Progenitor cell of endocrine pancreas (in vitro differentiated cells): ENCODE measurements around the gene DNAH7. TPM values are rescaled to one million over a fixed set of nuclear protein-coding genes. Genes with fewer than 3 reads are reported as not detected.

ENCODE experiments used
- DNase-seq: peaks from one replicate; pipeline ENCODE4 v3.0.0; 2021; ENCODE audit warnings: low spot score; ENCODE audit not compliant: unreplicated experiment
- H3K27ac Mint-ChIP-seq: 2 replicates; pipeline ENCODE4 v1.8.0; 2021; ENCODE audit warnings: mild to moderate bottlenecking, moderate library complexity, mixed read lengths
- H3K27me3 Mint-ChIP-seq: 2 replicates; pipeline ENCODE4 v1.8.0; 2021; ENCODE audit warnings: mixed read lengths
- H3K36me3 Mint-ChIP-seq: 2 replicates; pipeline ENCODE4 v1.8.0; 2022; ENCODE audit warnings: mixed read lengths; ENCODE audit not compliant: insufficient read depth
- H3K4me1 Mint-ChIP-seq: 2 replicates; pipeline ENCODE4 v1.8.0; 2021; ENCODE audit warnings: low read depth, mixed read lengths
- H3K4me3 Mint-ChIP-seq: 2 replicates; pipeline ENCODE4 v1.8.0; 2021; ENCODE audit warnings: low read depth, mild to moderate bottlenecking, moderate library complexity, mixed read lengths
- H3K9me3 Mint-ChIP-seq: 2 replicates; pipeline ENCODE4 v1.8.0; 2021; ENCODE audit warnings: low read depth, mixed read lengths
- total RNA-seq: library from RNA; stranded (reverse); gene quantifications from 2 replicates; pipeline ENCODE4 v1.2.1, GENCODE V29; 2021
- TF ChIP-seq, protein P1 (sequence below): fragments of 200-600 bp; sonication (generic); IDR thresholded peaks from one replicate; pipeline ENCODE4 v1.5.0; 2021; ENCODE audit warnings: antibody characterized with exemption, mild to moderate bottlenecking; ENCODE audit not compliant: unreplicated experiment

The DNAH7 gene
- total RNA-seq, 1 donor from 2014 or later: 5.9 TPM

DNA sequence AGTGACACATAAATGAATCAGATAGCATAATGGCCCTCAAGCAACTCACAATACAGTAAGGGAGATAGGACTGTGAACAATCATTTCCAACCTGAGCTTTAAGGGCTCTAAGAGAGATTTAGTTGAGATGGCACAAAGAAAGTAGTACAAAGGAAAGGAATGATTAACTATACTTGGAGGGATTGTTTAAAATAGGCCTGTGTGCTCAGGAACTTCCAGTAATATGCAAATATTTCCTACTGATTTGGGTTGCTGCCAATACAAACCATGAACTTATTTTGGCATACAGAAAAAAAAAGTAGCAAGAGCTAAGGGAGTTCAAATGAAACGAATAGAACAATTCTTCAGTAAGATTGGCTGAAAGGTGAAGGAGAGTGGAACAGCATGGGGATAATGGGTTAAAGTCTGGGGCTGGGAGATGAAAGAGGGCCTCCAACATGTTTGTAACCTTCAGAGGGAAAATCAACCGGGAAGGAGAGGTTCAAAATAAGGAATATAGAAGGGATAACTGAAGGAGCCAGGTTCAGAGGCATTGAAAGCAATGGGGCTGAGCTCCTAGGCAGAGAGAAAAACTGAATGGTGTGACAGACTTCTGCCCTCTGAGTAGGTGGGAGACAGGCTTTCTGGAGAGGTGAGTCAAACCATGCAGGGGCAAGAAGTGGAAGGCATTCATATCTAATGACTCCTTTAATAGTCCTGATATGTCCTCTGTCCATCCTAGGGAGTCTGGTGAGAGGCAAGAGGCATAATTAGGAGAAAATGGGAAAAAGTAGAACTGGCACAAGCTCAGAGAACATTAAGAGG, 83.5 kb downstream of the DNAH7 start:
- no peak overlapping the region for H3K27ac Mint-ChIP-seq
- peaks cover 2% of the 10 kb centered on the region for H3K36me3 Mint-ChIP-seq
- no peaks in the 10 kb centered on the region for H3K27me3 Mint-ChIP-seq
- no peak for DNase-seq
- H3K4me3 Mint-ChIP-seq: no peak overlapping the region
- H3K4me1 Mint-ChIP-seq: no peaks in the 10 kb centered on the region
- peaks cover 3% of the 10 kb centered on the region for H3K9me3 Mint-ChIP-seq
- TF ChIP-seq, protein P1, sequence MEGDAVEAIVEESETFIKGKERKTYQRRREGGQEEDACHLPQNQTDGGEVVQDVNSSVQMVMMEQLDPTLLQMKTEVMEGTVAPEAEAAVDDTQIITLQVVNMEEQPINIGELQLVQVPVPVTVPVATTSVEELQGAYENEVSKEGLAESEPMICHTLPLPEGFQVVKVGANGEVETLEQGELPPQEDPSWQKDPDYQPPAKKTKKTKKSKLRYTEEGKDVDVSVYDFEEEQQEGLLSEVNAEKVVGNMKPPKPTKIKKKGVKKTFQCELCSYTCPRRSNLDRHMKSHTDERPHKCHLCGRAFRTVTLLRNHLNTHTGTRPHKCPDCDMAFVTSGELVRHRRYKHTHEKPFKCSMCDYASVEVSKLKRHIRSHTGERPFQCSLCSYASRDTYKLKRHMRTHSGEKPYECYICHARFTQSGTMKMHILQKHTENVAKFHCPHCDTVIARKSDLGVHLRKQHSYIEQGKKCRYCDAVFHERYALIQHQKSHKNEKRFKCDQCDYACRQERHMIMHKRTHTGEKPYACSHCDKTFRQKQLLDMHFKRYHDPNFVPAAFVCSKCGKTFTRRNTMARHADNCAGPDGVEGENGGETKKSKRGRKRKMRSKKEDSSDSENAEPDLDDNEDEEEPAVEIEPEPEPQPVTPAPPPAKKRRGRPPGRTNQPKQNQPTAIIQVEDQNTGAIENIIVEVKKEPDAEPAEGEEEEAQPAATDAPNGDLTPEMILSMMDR: no peak

DNA sequence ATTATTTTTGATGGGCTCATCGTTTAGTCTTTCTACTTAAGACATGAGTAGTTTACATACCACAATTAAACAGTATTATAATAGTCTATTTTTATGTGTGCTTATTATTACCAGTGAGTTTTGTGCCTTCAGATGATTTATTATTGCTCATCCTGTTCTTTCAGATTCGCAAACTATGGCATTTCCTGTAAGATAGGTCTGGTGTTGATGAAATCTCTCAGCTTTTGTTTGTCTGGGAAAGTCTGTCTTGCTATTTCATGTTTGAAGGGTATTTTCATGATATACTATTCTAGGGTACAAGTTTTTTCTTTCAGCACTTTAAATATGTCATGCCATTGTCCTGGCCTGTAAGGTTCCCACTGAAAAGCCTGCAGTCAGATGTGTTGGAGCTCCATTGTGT, 101.3 kb downstream of the DNAH7 start:
- Mint-ChIP-seq H3K27me3 (no peaks in the 10 kb centered on the region), H3K4me1 (no peaks in the 10 kb centered on the region), H3K9me3 (no peaks in the 10 kb centered on the region), H3K27ac (no peak overlapping the region), H3K36me3 (no peaks in the 10 kb centered on the region), H3K4me3 (no peak overlapping the region)
- TF ChIP-seq, protein P1: no peak
- no peak for DNase-seq

DNA sequence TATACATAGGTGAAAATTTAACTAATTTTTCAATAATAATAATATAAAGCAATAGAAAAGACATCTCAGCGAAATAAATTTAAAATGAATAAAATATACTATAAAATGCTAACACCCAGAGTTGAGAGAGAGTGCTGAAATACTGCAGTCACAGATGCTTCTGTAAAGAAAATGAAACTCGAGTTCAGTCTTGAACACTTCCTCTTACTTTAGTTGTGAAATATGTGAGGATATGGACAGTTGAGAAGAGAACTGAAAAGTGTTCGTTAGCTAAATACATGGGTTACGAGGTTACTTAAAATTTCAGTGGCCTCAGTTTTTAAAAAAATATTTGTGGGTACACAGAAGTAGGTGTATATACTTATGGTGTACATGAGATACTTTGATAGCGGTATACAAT, 106.8 kb downstream of the DNAH7 start:
- TF ChIP-seq, protein P1: no peak
- Mint-ChIP-seq H3K36me3 (peaks cover 2% of the 10 kb centered on the region), H3K27ac (no peak overlapping the region), H3K4me1 (no peaks in the 10 kb centered on the region), H3K27me3 (no peaks in the 10 kb centered on the region), H3K4me3 (no peak overlapping the region), H3K9me3 (no peaks in the 10 kb centered on the region)
- DNase-seq: no peak

DNA sequence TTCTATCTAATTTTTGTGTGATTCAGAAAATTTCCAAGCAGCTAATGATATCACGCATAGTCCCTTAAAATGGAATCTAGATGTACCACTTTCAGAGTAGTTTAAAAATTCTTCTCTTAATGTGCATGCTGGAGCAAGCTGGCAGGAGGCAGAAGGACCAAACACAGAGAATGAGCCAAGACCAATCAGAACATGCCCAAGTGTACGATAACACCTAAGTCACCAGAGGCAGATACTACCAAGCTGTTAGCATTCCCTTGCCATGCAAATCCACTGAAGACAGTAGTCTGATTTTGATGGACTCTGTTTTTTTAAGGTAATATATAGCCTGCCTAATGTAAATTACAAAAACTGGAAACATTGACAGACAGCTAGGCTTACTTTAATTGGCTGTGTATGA, 109.3 kb downstream of the DNAH7 start:
- Mint-ChIP-seq H3K36me3 (peaks cover 9% of the 10 kb centered on the region), H3K4me1 (no peaks in the 10 kb centered on the region), H3K9me3 (no peaks in the 10 kb centered on the region), H3K4me3 (no peak overlapping the region), H3K27ac (no peak overlapping the region), H3K27me3 (no peaks in the 10 kb centered on the region)
- TF ChIP-seq, protein P1: no peak
- DNase-seq: no peak

- Mint-ChIP-seq H3K4me3 (no peak overlapping the region), H3K27me3 (no peaks in the 10 kb centered on the region), H3K4me1 (no peaks in the 10 kb centered on the region), H3K36me3 (peaks cover 10% of the 10 kb centered on the region), H3K27ac (no peak overlapping the region), H3K9me3 (peaks cover 11% of the 10 kb centered on the region)
- DNase-seq: no peak
- TF ChIP-seq, protein P1: no peak
Measured at GRCh38 chr2:195956725-195957124, 111.9 kb downstream of the DNAH7 start.
